Stomach (tissue), 4 donors: ENCODE results near the gene MAPKAPK3.

Source experiments
- CTCF ChIP-seq, 7 experiments: fragments of 450-650 bp in 4 of 7; fragments of 200-600 bp in 3 of 7; sonication (generic) in 3 of 7; IDR thresholded peaks; one replicate each; pipeline ENCODE4 v1.5.1; 2016 to 2019; ENCODE audit warnings: antibody characterized with exemption in 7 of 7, control low read depth in 2 of 7, mild to moderate bottlenecking in 1 of 7
- EP300 ChIP-seq: sonication (generic); formaldehyde crosslinking; IDR thresholded peaks from one replicate; pipeline ENCODE4 v1.6.1; 2017; ENCODE audit warnings: antibody characterized with exemption
- POLR2A ChIP-seq, 4 donors: fragments of 450-650 bp; IDR thresholded peaks; one replicate each; pipeline ENCODE4 v1.6.1; 2016; ENCODE audit warnings: antibody characterized with exemption in 4 of 4, control low read depth in 2 of 4, mild to moderate bottlenecking in 1 of 4, moderate library complexity in 1 of 4
- POLR2AphosphoS5 ChIP-seq, 3 donors: sonication (generic); formaldehyde crosslinking; IDR thresholded peaks; one replicate each; pipeline ENCODE4 v1.6.1; 2016; ENCODE audit warnings: antibody characterized with exemption in 3 of 3

GRCh38 chr3:50572801-50573371 is 44.1 kb upstream of the MAPKAPK3 start:
- TF ChIP-seq CTCF (IDR thresholded peaks at IDR 0.05) (no peak), POLR2A (IDR thresholded peaks at IDR 0.05) (no peak), POLR2AphosphoS5 (IDR thresholded peaks at IDR 0.05) (no peak), EP300 (no peak)
